Activated naive CD8-positive, alpha-beta T cell treated with anti-CD3 and anti-CD28 coated beads, Interleukin-2, amount 50 U/mL, for 24 hours (primary cell): ENCODE data around the gene TMEM91.
A peak's percentile ranks its signal among the peaks of the same experiment; 100 is the strongest.

ENCODE experiments used
- ATAC-seq: fragments of 150-1000 bp; cut with Tn5 transposase; one replicate; pipeline ENCODE4 v1.10.0; 2021
- DNase-seq: peaks from one replicate; pipeline ENCODE4 v3.0.0; 2021
- H3K27ac Mint-ChIP-seq: one replicate; pipeline ENCODE4 v1.8.0; 2021; ENCODE audit warnings: mild to moderate bottlenecking, mixed read lengths
- H3K27me3 Mint-ChIP-seq: one replicate; pipeline ENCODE4 v1.8.0; 2021; ENCODE audit warnings: mixed read lengths
- H3K36me3 Mint-ChIP-seq: one replicate; pipeline ENCODE4 v1.8.0; 2021; ENCODE audit warnings: low read depth, mixed read lengths
- H3K4me1 Mint-ChIP-seq: one replicate; pipeline ENCODE4 v1.8.0; 2021; ENCODE audit warnings: mixed read lengths
- H3K4me3 Mint-ChIP-seq: one replicate; pipeline ENCODE4 v1.8.0; 2021; ENCODE audit warnings: mild to moderate bottlenecking, moderate library complexity, mixed read lengths
- H3K9me3 Mint-ChIP-seq: one replicate; pipeline ENCODE4 v1.8.0; 2021; ENCODE audit warnings: mixed read lengths

Gene TMEM91

GRCh38 chr19:41422955-41423354, 46.6 kb downstream of the TMEM91 start:
- Mint-ChIP-seq H3K9me3 (no peaks in the 10 kb centered on the region), H3K4me1 (peaks cover 9% of the 10 kb centered on the region), H3K36me3 (no peaks in the 10 kb centered on the region), H3K27ac (no peak overlapping the region), H3K27me3 (no peaks in the 10 kb centered on the region), H3K4me3 (no peak overlapping the region)
- no peak for DNase-seq
- no peak for ATAC-seq

GRCh38 chr19:41424335-41425173, 48.2 kb downstream of the TMEM91 start:
- Mint-ChIP-seq H3K9me3 (no peaks in the 10 kb centered on the region), H3K4me3 (no peak overlapping the region), H3K27ac (no peak overlapping the region), H3K27me3 (no peaks in the 10 kb centered on the region), H3K4me1 (peaks cover 17% of the 10 kb centered on the region), H3K36me3 (no peaks in the 10 kb centered on the region)
- ATAC-seq (no peak), DNase-seq (no peak)

GRCh38 chr19:41425174-41426115, 49.1 kb downstream of the TMEM91 start:
- H3K4me1 Mint-ChIP-seq = peaks cover 17% of the 10 kb centered on the region
- ATAC-seq (no peak), DNase-seq (no peak)
- no peak overlapping the region for H3K4me3 Mint-ChIP-seq
- H3K9me3 Mint-ChIP-seq = no peaks in the 10 kb centered on the region
- no peaks in the 10 kb centered on the region for H3K36me3 Mint-ChIP-seq
- H3K27me3 Mint-ChIP-seq = no peaks in the 10 kb centered on the region
- no peak overlapping the region for H3K27ac Mint-ChIP-seq

- H3K9me3 Mint-ChIP-seq = no peaks in the 10 kb centered on the region
- DNase-seq = no peak
- H3K4me1 Mint-ChIP-seq = peaks cover 17% of the 10 kb centered on the region
- no peak overlapping the region for H3K4me3 Mint-ChIP-seq
- no peaks in the 10 kb centered on the region for H3K27me3 Mint-ChIP-seq
- no peak overlapping the region for H3K27ac Mint-ChIP-seq
- H3K36me3 Mint-ChIP-seq = peaks cover 4% of the 10 kb centered on the region
- ATAC-seq = no peak
Measured at GRCh38 chr19:41426116-41426841, 49.9 kb downstream of the TMEM91 start.

GRCh38 chr19:41426952-41427646, 50.8 kb downstream of the TMEM91 start, which contains the start of gene B3GNT8:
B3GNT8 (minus strand) TSS chr19:41427374; CDS start chr19:41426778, 596 bp downstream.
- peaks cover 8% of the 10 kb centered on the region for H3K36me3 Mint-ChIP-seq
- H3K4me3 Mint-ChIP-seq = peak within 1 kb of the TSS; percentile 69
- H3K4me1 Mint-ChIP-seq = peaks cover 17% of the 10 kb centered on the region
- no peaks in the 10 kb centered on the region for H3K27me3 Mint-ChIP-seq
- H3K27ac Mint-ChIP-seq = peak within 1 kb of the TSS; percentile 82
- ATAC-seq (peak; percentile 56), DNase-seq (peak; percentile 56)
- H3K9me3 Mint-ChIP-seq = no peaks in the 10 kb centered on the region

- no peaks in the 10 kb centered on the region for H3K27me3 Mint-ChIP-seq
- H3K4me3 Mint-ChIP-seq = peak overlapping the region; percentile 69
- ATAC-seq (peak; percentile 57), DNase-seq (peak; percentile 38)
- H3K36me3 Mint-ChIP-seq = peaks cover 11% of the 10 kb centered on the region
- peak overlapping the region; percentile 82 for H3K27ac Mint-ChIP-seq
- H3K9me3 Mint-ChIP-seq = no peaks in the 10 kb centered on the region
- H3K4me1 Mint-ChIP-seq = peaks cover 17% of the 10 kb centered on the region
Measured at GRCh38 chr19:41427647-41428480, 51.5 kb downstream of the TMEM91 start.

- peak overlapping the region; percentile 38 for H3K4me3 Mint-ChIP-seq
- peaks cover 17% of the 10 kb centered on the region for H3K4me1 Mint-ChIP-seq
- H3K36me3 Mint-ChIP-seq = peaks cover 11% of the 10 kb centered on the region
- H3K27ac Mint-ChIP-seq = no peak overlapping the region
- peak; percentile 4 for ATAC-seq
- no peak for DNase-seq
- no peaks in the 10 kb centered on the region for H3K9me3 Mint-ChIP-seq
- no peaks in the 10 kb centered on the region for H3K27me3 Mint-ChIP-seq
Measured at GRCh38 chr19:41428481-41428859, 52.1 kb downstream of the TMEM91 start.

- Mint-ChIP-seq H3K27ac (no peak overlapping the region), H3K4me3 (no peak overlapping the region), H3K9me3 (no peaks in the 10 kb centered on the region), H3K27me3 (no peaks in the 10 kb centered on the region), H3K36me3 (peaks cover 14% of the 10 kb centered on the region), H3K4me1 (peaks cover 19% of the 10 kb centered on the region)
- ATAC-seq = no peak
- no peak for DNase-seq
Measured at GRCh38 chr19:41430922-41431321, 54.6 kb downstream of the TMEM91 start.

- H3K36me3 Mint-ChIP-seq = peaks cover 14% of the 10 kb centered on the region
- no peak for DNase-seq
Measured at GRCh38 chr19:41431426-41432386, 55.4 kb downstream of the TMEM91 start.

GRCh38 chr19:41433171-41433570, 56.8 kb downstream of the TMEM91 start:
- no peak overlapping the region for H3K27ac Mint-ChIP-seq
- ATAC-seq = no peak
- H3K4me3 Mint-ChIP-seq = no peak overlapping the region

More at GRCh38 chr19:41431426-41432386, 55.4 kb downstream of the TMEM91 start:
- no peaks in the 10 kb centered on the region for H3K9me3 Mint-ChIP-seq
- peaks cover 19% of the 10 kb centered on the region for H3K4me1 Mint-ChIP-seq
- no peak overlapping the region for H3K27ac Mint-ChIP-seq
- H3K4me3 Mint-ChIP-seq = no peak overlapping the region
- ATAC-seq = no peak
- no peaks in the 10 kb centered on the region for H3K27me3 Mint-ChIP-seq

More at GRCh38 chr19:41433171-41433570, 56.8 kb downstream of the TMEM91 start:
- H3K4me1 Mint-ChIP-seq = peaks cover 13% of the 10 kb centered on the region
- no peaks in the 10 kb centered on the region for H3K9me3 Mint-ChIP-seq
- DNase-seq = no peak
- H3K27me3 Mint-ChIP-seq = no peaks in the 10 kb centered on the region
- H3K36me3 Mint-ChIP-seq = peaks cover 18% of the 10 kb centered on the region
